ENCODE measurements around the gene ARHGEF12. TPM values are rescaled to one million over a fixed set of nuclear protein-coding genes. Genes with fewer than 3 reads are reported as not detected.

The ARHGEF12 gene
- total RNA-seq, 4 donors from 2014 or later, result 52.9 to 77.3 (median 61.4) TPM

DNA sequence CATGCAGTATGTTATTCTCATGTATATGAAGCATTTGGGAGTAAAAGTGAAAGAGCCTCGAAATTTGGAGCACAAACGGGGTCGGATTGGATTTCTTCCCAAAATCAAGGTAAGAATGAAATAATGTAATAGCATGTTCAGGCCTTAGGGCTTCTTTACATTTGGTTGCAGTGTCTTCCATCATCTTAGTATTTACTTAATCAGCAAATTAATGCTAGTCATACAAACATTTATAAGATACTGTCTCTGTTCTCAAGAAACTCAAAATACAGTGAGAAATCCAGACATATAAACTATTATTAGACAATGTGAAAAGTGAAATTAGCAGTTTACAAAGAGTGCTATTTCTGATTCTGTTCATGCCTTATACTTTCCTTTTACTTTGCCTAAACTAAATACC is 112.0 kb downstream of the ARHGEF12 start:
- Histone ChIP-seq H3K27ac (no peak overlapping the region), H3K36me3 (peaks cover 9 to 99% of the 10 kb centered on the region in 2 donors), H3K4me3 (no peak overlapping the region), H3K27me3 (no peaks in the 10 kb centered on the region), H3K4me1 (no peaks in the 10 kb centered on the region), H3K9me3 (no peaks in the 10 kb centered on the region)
- ATAC-seq (no peak), DNase-seq (no peak)
- TF ChIP-seq, protein P1, sequence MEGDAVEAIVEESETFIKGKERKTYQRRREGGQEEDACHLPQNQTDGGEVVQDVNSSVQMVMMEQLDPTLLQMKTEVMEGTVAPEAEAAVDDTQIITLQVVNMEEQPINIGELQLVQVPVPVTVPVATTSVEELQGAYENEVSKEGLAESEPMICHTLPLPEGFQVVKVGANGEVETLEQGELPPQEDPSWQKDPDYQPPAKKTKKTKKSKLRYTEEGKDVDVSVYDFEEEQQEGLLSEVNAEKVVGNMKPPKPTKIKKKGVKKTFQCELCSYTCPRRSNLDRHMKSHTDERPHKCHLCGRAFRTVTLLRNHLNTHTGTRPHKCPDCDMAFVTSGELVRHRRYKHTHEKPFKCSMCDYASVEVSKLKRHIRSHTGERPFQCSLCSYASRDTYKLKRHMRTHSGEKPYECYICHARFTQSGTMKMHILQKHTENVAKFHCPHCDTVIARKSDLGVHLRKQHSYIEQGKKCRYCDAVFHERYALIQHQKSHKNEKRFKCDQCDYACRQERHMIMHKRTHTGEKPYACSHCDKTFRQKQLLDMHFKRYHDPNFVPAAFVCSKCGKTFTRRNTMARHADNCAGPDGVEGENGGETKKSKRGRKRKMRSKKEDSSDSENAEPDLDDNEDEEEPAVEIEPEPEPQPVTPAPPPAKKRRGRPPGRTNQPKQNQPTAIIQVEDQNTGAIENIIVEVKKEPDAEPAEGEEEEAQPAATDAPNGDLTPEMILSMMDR (IDR thresholded peaks at IDR 0.05 in 4 of 5, conservative IDR thresholded peaks at IDR 0.05 in 1 of 5), result no peak
- TF ChIP-seq POLR2A (IDR thresholded peaks at IDR 0.05), result no peak
- in situ Hi-C loops (cut with MboI; ENCODE audit: low sequenced_read_pairs in 4 of 4), result loop anchor here in 2 of 4 donors (25.0 kb wide), 1 partner anchor 111 kb away; the partner anchor contains the start of genes ARHGEF12 (in 2 of the 2) and TLCD5 (in 2 of the 2)
- intact Hi-C loops (cut with DNase I; ENCODE audit: low total_unique reads), result no loop called here

DNA sequence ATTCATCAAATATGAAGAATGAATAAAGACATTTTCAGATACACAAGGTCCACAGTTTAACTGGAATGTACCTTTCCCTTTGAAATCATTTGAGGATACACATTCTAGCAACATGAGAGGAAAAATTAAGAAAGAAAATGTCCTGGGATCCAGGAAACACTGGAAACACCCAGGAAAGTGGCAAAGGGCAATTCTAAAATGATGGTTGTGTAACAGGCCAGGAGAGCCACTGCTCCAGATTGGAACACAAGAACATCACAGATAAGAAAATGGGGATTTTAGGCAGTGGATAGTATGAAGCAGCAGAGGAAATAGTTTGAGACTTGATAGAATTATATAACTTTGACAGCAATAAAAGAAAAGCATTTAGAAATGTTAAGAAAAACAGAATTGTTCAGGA is 119.3 kb downstream of the ARHGEF12 start:
- in situ Hi-C loops (cut with MboI; ENCODE audit: low sequenced_read_pairs in 4 of 4), result no loop called here
- ATAC-seq (no peak), DNase-seq (no peak)
- no peaks in the 10 kb centered on the region for H3K27me3 ChIP-seq
- no peak overlapping the region for H3K4me3 ChIP-seq
- intact Hi-C loops (cut with DNase I; ENCODE audit: low total_unique reads), result no loop called here
- peaks cover 5 to 100% of the 10 kb centered on the region in 2 donors for H3K36me3 ChIP-seq
- TF ChIP-seq, protein P1 (IDR thresholded peaks at IDR 0.05 in 4 of 5, conservative IDR thresholded peaks at IDR 0.05 in 1 of 5), result no peak
- no peak for TF ChIP-seq POLR2A (IDR thresholded peaks at IDR 0.05)
- H3K4me1 ChIP-seq, result no peaks in the 10 kb centered on the region
- no peak overlapping the region for H3K27ac ChIP-seq
- no peaks in the 10 kb centered on the region for H3K9me3 ChIP-seq

DNA sequence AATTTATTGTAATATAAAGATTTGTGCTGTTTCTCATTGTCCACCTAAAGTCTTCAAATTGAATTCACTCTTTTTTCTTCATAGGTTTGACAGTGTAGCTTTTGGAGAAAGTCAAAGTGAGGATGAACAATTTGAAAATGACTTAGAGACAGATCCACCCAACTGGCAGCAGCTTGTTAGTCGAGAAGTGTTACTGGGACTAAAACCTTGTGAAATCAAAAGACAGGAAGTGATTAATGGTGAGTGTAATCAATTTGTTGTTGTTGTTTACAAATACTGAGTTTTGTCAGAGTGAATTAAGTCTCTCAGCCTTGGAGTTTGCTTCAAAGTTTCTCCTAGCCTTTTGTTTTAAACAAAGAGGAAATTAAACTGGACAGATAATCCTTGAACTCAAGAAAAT is 121.8 kb downstream of the ARHGEF12 start:
- TF ChIP-seq, protein P1 (IDR thresholded peaks at IDR 0.05 in 4 of 5, conservative IDR thresholded peaks at IDR 0.05 in 1 of 5), result no peak
- TF ChIP-seq POLR2A (IDR thresholded peaks at IDR 0.05), result no peak
- peaks cover 5 to 100% of the 10 kb centered on the region in 2 donors for H3K36me3 ChIP-seq
- no peaks in the 10 kb centered on the region for H3K27me3 ChIP-seq
- intact Hi-C loops (cut with DNase I; ENCODE audit: low total_unique reads) (no loop called here), in situ Hi-C loops (cut with MboI; ENCODE audit: low sequenced_read_pairs in 4 of 4) (no loop called here)
- H3K4me3 ChIP-seq, result no peak overlapping the region
- DNase-seq, result no peak
- H3K27ac ChIP-seq, result no peak overlapping the region
- no peaks in the 10 kb centered on the region for H3K9me3 ChIP-seq
- no peaks in the 10 kb centered on the region for H3K4me1 ChIP-seq
- ATAC-seq, result no peak

DNA sequence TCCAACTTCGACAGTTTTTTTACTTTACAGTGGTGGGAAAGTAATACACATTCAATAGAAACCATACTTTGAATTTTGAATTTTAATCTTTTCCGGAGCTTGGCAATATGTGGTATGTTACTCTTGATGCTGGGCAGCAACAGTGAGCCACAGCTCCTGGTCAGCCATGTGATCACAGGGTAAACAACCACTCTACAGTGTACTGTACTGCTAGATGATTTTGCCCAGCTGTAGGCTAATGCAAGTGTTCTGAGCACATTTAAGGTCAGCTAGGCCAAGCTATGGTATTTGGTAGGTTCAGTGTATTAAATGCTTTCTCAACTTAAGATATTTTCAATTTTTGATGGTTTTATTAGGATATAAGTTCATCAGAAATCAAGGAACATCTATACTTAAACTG is 126.6 kb downstream of the ARHGEF12 start:
- TF ChIP-seq, protein P1 (IDR thresholded peaks at IDR 0.05 in 4 of 5, conservative IDR thresholded peaks at IDR 0.05 in 1 of 5), result no peak
- TF ChIP-seq POLR2A (IDR thresholded peaks at IDR 0.05), result no peak
- Histone ChIP-seq H3K27ac (no peak overlapping the region), H3K9me3 (no peaks in the 10 kb centered on the region)

More for the DNA sequence above, 126.6 kb downstream of the ARHGEF12 start:
- in situ Hi-C loops (cut with MboI; ENCODE audit: low sequenced_read_pairs in 4 of 4) (no loop called here), intact Hi-C loops (cut with DNase I; ENCODE audit: low total_unique reads) (no loop called here)
- Histone ChIP-seq H3K36me3 (peaks cover 0 to 98% of the 10 kb centered on the region in 2 donors), H3K4me1 (no peaks in the 10 kb centered on the region), H3K4me3 (no peak overlapping the region), H3K27me3 (no peaks in the 10 kb centered on the region)
- DNase-seq, result no peak
- ATAC-seq, result no peak
